Astrocyte of the spinal cord (primary cell): ENCODE data around the gene LPP.
A peak's percentile ranks its signal among the peaks of the same experiment; 100 is the strongest.

Experiments
- DNase-seq: peaks from one replicate; pipeline ENCODE4 v3.0.0; 2011; ENCODE audit warnings: low read depth, low spot score
- H3K4me3 ChIP-seq: 2 replicates; pipeline ENCODE4 v1.5.1; 2011; ENCODE audit warnings: low read depth, mild to moderate bottlenecking, low read length, moderate library complexity
- CTCF ChIP-seq: IDR thresholded peaks from 2 replicates; pipeline ENCODE4 v1.5.1; 2012; ENCODE audit warnings: low read depth, mild to moderate bottlenecking, low read length, inconsistent platforms
- in situ Hi-C: cut with HindIII; loops from 2 replicates; pipeline ENCODE4 v1.10.0; 2017; ENCODE audit warnings: low sequenced_read_pairs

LPP gene

GRCh38 chr3:188482929-188483328 is 329.0 kb downstream of the LPP start:
- no peak overlapping the region for H3K4me3 ChIP-seq
- in situ Hi-C loops: no loop called here
- no peak for DNase-seq
- TF ChIP-seq CTCF: no peak

DNA sequence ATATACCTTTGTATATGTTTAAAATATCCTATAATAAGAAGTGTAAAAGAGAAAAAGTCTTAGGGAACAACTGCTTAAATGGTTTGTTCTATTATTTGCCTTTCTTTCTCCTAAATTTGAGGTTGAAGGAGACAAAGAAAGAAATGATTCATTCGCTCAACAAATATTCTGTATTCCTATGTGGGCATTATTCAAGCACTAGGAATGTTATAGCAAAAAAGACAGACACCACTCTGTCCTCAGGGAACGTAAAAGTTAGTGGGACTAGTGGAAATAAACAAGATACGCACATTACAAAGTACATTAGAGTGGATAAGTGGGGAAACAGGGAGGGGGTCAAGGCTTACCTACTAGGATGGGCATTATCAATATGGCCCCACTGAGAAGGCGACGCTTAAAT is 332.2 kb downstream of the LPP start:
- peak; percentile 76 for DNase-seq
- in situ Hi-C loops: no loop called here
- H3K4me3 ChIP-seq: no peak overlapping the region
- no peak for TF ChIP-seq CTCF

DNA sequence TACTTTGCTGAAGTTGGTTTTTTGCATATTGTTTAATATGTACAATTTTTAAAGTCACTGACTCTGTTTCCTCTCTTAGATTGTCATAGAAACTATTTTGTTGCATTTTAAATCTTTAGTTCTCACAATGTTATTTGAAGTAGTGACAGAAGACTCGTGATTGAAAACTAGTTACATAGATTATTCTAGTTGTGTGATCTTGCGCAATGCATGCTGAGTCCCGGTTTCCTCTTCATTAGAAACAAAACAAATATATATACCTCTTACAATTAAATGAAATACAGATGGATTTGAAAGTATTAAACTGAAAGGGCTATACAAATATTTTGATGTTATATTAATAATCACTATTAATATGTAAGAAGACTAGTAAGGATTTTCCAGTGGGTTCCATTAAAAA is 333.0 kb downstream of the LPP start:
- in situ Hi-C loops: no loop called here
- H3K4me3 ChIP-seq: no peak overlapping the region
- no peak for TF ChIP-seq CTCF
- DNase-seq: no peak

DNA sequence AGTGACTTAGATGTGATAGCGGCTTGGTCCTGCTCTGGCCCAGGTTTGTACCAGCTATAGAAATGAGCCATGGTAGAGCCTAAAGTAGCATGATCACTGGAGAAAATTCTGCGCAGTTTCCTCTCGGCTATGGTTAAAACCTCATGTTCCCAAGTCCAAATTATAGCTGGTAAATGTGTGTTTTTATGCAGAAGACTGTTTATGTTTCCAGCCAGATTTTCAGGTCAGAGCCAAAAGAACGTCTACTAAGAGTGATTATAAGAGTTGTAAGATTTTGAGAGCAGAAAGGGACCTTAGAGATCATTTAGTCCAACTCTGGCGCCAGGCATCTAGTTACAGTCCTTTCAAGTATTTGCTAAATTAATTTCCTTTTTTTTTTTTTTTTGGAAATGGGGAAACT is 333.7 kb downstream of the LPP start:
- no peak for TF ChIP-seq CTCF
- in situ Hi-C loops: no loop called here
- no peak overlapping the region for H3K4me3 ChIP-seq
- DNase-seq: no peak

DNA sequence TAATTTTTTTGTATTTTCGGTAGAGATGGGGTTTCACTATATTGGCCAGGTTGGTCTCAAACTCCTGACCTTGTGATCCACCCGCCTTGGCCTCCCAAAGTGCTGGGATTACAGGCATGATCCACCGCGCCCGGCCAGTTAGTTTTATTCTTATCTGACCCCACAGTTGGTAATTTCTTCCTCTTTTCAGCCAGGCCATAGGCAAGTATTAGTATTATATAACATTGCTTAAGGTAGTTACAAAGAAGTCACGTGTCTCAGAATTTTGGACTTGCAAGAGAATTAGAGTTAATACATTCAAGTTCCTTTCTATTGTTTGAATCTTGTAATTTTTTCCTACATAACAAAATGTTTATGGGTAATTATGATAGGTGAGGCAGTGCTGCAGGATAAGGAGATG is 334.8 kb downstream of the LPP start:
- no peak overlapping the region for H3K4me3 ChIP-seq
- no peak for TF ChIP-seq CTCF
- DNase-seq: no peak
- in situ Hi-C loops: no loop called here

DNA sequence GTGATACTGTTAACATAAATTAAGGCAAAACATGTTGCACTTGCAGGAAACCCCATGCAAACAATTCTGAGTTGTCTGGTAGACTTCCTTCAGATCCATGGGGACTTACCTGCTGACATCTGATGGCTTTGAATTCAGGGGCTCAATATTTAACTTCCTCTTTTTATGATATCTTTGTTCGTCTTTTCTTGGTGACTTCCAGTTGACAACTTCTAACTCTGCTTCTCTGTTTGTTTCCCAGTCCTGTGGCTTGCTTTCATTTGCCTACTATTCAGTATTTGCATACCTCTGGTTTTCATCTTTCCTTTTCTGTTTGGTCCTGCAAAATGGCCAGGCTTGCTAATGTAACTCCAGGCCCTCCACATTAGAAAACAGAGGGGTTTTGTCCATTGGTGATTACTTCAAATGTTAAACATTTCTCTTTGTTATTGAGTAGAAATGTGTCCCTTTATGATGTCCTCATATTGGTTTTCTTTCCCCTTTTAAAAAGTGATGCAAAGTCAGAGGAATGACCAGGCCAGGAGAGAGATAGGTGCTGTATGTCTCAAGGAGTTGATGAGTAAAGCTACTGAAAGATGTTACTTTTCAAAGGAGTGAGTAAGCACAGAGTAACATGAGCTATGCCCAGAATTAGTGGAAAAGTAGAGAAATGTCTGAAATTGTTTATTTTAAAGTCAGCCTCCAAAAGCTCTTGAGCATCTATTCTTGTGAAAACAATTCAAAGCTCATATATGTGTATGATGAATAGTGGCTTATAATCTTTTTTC is 335.9 kb downstream of the LPP start:
- DNase-seq: peak; percentile 66
- in situ Hi-C loops: no loop called here
- H3K4me3 ChIP-seq: no peak overlapping the region
- no peak for TF ChIP-seq CTCF
